Bronchial epithelial cell (primary cell): Measurements from ENCODE around the gene FAM216B. TPM values are rescaled to one million over a fixed set of nuclear protein-coding genes. Genes with fewer than 3 reads are reported as not detected.
A peak's percentile ranks its signal among the peaks of the same experiment; 100 is the strongest.

Experiments used
- DNase-seq: peaks from one replicate; pipeline ENCODE4 v3.0.0-alpha.2; 2010; ENCODE audit warnings: low read depth
- FAIRE-seq: peaks from 2 replicates; lab custom pipeline; 2011; peaks lifted over from hg19 to GRCh38; lab: Jason Lieb, UNC
- H3K27me3 ChIP-seq: 2 replicates; pipeline ENCODE4 v1.5.1; 2011; ENCODE audit warnings: low read length; ENCODE audit not compliant: control insufficient read depth, insufficient read depth
- H3K36me3 ChIP-seq: 2 replicates; pipeline ENCODE4 v1.5.1; 2011; ENCODE audit warnings: low read length; ENCODE audit not compliant: control insufficient read depth, insufficient read depth
- H3K4me3 ChIP-seq: 2 replicates; pipeline ENCODE4 v1.5.1; 2011; ENCODE audit warnings: mild to moderate bottlenecking, low read depth, low read length, control low read depth
- CTCF ChIP-seq: IDR thresholded peaks from 2 replicates; pipeline ENCODE4 v1.5.1; 2011; ENCODE audit warnings: mild to moderate bottlenecking, moderate library complexity, low read length, control low read depth, inconsistent platforms; ENCODE audit not compliant: insufficient read depth, severe bottlenecking
- total RNA-seq: library from RNA; depleted of rRNA; stranded (reverse); fragments of >200 nt; gene quantifications from 2 replicates; pipeline ENCODE4 v1.2.1, GENCODE V29; 2014

The FAM216B gene
- not detected in 2 replicates for total RNA-seq

- no peak for FAIRE-seq
- H3K4me3 ChIP-seq, result no peak within 1 kb of the TSS
- H3K27me3 ChIP-seq, result no peaks in the 10 kb centered on the region
- DNase-seq, result no peak
- no peaks in the 10 kb centered on the region for H3K36me3 ChIP-seq
- TF ChIP-seq CTCF, result no peak
These were observed at the start of gene FAM216B for GRCh38 chr13:42781352-42781751. Gene FAM216B (plus strand): TSS chr13:42781584. CDS start chr13:42784068, 2,484 bp downstream.

GRCh38 chr13:42732073-42732472, 49.3 kb upstream of the FAM216B start:
- Histone ChIP-seq H3K4me3 (no peak overlapping the region), H3K36me3 (no peaks in the 10 kb centered on the region), H3K27me3 (no peaks in the 10 kb centered on the region)
- TF ChIP-seq CTCF, result no peak
- DNase-seq, result no peak
- FAIRE-seq, result no peak

- Histone ChIP-seq H3K4me3 (no peak overlapping the region), H3K27me3 (no peaks in the 10 kb centered on the region), H3K36me3 (no peaks in the 10 kb centered on the region)
- no peak for FAIRE-seq
- no peak for TF ChIP-seq CTCF
- no peak for DNase-seq
These were observed 48.3 kb upstream of the FAM216B start for GRCh38 chr13:42733046-42733445.

- Histone ChIP-seq H3K4me3 (no peak overlapping the region), H3K27me3 (no peaks in the 10 kb centered on the region), H3K36me3 (no peaks in the 10 kb centered on the region)
- peak; percentile 60 for DNase-seq
- no peak for FAIRE-seq
- TF ChIP-seq CTCF, result no peak
These were observed 46.4 kb upstream of the FAM216B start for GRCh38 chr13:42735010-42735409.

- Histone ChIP-seq H3K27me3 (no peaks in the 10 kb centered on the region), H3K4me3 (no peak overlapping the region), H3K36me3 (no peaks in the 10 kb centered on the region)
- FAIRE-seq (no peak), DNase-seq (peak; percentile 65)
- no peak for TF ChIP-seq CTCF
These were observed 40.6 kb upstream of the FAM216B start for GRCh38 chr13:42740753-42741152.

GRCh38 chr13:42741914-42742313, 39.5 kb upstream of the FAM216B start:
- Histone ChIP-seq H3K36me3 (no peaks in the 10 kb centered on the region), H3K27me3 (no peaks in the 10 kb centered on the region), H3K4me3 (no peak overlapping the region)
- DNase-seq (no peak), FAIRE-seq (no peak)
- no peak for TF ChIP-seq CTCF
